GM21526 (cell line): Measurements from ENCODE around the gene ADH4.
"Not testable (repeated sequence)": the region's sequence is repeated elsewhere in the genome, so short reads cannot be mapped to it uniquely, and the experiment has no call there.

Experiments
- ATAC-seq: cut with Tn5 transposase; IDR thresholded peaks from one replicate; pipeline ENCODE4 v1.9.1; 2021; ENCODE audit warnings: moderate library complexity; ENCODE audit not compliant: unreplicated experiment, low FRiP score

ADH4 gene

DNA sequence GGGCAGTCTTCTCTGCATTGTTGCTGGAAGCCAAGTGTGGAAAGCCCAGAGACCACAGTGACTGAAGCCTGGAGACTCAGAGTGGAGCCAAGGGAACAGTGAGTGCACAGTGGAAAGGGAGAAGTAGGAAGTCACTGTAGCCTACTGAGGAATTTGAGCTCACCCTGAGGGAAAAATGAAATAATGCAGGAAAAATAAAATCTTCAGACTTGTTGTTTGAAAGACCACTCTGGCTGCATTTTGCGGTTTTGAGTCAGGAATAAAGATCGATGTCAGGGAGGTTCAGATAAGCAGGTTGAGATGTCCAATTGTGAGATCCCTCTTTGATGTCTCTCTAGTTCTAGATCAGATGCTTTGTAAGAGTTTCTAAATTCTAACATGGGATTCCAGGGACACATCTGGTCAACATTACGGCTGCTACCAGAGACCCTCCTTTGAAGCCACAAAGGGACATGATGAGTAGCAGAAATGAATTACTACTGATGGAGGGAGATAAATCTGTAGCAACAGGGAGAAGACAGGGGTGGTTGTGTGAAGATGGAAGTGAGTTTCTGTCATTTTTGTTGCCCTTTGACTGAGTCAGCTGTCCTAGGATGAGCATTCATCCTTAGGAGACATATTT is 8.4 kb downstream of the ADH4 start:
- ATAC-seq, result no peak

DNA sequence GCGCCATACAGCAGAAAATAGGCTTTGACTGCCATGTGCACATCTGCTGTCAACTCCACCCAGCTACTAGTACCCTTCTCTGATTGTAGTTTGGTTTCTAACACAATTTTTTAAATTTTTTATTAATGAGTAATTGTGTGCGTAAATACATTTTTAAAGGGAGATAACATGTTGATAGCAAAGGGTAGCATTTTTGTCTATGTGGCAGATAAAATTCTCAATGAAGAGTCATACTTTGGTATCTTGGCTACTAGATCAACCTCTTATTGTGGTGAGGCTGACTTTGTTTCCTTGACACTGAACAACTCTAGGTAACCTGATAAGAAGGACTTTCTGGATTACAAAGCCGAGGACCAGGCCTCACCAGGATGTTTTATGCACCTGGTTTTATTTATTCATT is 9.5 kb downstream of the ADH4 start:
- no peak for ATAC-seq

DNA sequence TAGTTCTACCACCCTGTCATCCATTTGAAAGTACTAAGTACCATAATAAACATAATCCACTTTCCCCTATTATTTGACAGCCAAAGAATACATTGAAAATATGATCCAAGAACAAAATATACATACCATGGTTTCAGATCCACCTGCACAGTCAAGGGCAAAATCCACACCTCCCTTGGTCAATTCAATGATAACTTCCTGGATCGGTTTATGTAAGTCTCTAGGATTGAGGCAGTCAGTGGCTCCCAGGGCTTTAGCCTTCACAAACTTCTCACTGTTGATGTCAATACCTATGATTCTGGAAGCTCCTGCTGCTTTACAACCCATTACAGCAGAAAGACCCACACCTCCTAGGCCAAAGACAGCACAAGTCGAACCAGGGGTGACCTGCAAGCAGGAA is 12.7 kb downstream of the ADH4 start:
- no peak for ATAC-seq

DNA sequence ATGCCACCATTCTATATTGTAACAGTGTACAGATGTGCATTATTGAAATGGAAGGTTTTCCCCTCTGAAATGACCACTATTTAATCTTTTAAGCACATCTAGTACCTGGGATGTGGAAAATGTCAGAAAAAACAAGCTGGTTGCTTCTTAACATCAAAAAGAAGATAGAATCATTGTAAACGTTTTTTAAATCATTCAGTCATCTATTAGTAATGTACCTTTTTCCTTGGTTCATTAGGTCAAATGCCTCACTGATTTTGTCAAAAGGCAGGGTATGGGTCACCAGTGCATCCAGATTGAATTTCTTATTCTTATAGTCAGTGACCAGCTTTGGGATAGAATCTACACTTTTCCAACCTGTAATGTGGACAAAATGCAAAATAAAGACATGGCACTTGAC is 17.7 kb downstream of the ADH4 start:
- ATAC-seq, result no peak

DNA sequence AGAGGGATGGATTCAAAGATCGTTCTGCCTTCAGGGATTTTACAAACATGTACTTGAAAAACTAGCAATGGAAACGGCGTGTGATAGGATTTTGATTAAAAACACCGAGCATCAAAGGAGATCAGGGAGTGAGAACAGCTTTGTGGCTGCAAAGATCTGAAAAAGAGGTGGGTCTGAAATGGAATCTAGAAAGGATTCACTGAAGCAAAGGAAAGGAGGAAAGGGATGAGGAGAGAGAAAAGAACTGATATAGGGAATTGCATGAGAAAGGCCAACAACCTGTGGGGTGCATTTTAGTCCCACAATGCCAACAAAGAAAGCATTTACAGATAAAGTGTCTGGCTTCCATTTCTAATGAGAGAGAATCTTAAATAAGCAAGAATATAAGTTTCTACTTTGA is 23.1 kb downstream of the ADH4 start:
- ATAC-seq, result no peak

DNA sequence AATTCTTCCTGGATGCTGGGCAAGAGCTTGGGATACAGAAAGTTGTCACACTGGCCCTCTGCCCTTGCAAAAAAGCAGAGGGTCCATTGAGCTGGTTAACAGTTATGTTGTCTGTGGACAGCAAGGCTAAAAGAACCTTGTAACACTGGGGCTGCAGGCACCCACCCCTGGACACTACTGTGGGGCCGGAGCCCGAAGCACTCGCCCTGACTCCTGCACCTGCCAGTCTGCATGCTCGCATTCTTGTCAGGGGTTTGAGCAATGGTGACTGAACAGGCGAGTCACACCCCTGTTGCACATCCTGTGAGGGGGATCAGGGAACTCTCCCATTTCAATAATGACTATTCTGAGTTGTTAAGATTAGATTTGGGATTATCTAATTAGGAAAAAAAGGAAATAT is 23.6 kb downstream of the ADH4 start:
- ATAC-seq, result no peak

DNA sequence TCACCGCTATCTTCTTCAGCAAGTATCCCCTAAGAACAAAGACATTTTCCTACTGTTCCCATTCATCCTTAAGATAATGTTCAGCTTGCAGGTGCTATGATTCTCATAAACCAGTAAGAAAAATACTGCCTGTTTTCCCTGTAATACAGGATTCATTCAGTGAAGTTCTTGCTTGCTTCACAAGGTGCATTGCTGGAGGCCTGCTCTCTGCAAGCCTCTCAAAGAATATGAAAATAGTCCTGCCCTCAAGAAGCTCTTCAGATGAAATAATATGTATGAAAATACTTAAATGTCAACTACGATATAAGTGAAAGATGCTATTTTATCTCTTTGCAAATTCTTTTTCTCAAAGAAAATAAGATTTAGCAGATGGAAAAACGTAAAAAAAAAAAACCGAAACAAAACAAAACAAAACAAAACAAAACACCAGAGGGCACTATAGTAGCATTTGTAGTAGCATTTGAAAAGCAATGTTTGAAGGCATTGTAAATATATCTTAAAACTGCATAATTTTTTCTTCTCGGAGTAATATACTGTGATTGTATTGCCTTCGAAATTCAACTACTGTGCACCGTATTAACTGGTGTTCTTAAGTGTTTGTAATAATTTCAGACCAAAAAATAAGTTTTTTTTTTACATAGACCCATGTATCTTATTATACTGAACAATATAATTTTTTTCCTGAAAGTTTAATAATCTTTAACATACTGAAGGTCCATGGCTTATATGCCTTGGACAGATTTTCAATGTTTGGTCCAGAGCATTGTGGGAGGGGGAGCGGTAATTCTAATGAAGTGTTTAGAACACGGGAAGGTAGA is 26.0 kb downstream of the ADH4 start:
- no peak for ATAC-seq

DNA sequence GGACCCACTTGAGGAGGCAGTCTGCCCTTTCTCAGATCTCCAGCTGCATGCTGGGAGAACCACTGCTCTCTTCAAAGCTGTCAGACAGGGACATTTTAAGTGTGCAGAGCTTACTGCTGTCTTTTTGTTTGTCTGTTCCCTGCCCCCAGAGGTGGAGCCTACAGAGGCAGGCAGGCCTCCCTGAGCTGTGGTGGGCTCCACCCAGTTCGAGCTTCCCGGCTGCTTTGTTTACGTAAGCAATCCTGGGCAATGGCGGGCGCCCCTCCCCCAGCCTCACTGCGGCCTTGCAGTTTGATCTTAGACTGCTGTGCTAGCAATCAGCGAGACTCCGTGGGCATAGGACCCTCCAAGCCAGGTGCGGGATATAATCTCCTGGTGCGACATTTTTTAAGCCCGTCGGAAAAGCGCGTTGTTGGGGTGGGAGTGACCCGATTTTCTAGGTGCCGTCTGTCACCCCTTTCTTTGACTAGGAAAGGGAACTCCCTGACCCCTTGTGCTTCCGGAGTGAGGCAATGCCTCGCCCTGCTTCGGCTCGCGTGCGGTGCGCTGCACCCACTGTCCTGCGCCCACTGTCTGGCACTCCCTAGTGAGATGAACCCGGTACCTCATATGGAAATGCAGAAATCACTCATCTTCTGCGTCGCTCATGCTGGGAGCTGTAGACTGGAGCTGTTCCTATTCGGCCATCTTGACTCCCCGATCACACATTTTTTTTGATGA is 26.8 kb downstream of the ADH4 start:
- not testable (repeated sequence) for ATAC-seq

DNA sequence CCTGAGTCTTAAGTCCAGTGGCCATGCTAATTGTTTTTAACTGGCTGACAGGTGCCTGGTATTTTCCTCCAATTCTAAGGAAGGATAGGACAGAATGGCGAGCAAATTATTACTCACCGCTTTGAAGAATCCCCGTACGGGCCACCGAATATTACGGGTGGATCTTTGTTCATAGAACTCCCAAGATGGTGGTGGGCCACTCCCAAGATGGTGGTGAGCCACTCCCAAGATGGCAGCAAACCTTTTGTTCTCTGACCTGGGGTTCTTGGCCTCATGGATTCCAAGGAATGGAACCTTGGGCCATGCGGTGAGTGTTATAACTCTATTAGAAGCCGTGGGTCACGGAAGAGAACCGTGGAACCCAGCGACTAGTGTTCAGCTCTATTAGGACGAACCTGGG is 34.8 kb downstream of the ADH4 start:
- ATAC-seq, result not testable (repeated sequence)

DNA sequence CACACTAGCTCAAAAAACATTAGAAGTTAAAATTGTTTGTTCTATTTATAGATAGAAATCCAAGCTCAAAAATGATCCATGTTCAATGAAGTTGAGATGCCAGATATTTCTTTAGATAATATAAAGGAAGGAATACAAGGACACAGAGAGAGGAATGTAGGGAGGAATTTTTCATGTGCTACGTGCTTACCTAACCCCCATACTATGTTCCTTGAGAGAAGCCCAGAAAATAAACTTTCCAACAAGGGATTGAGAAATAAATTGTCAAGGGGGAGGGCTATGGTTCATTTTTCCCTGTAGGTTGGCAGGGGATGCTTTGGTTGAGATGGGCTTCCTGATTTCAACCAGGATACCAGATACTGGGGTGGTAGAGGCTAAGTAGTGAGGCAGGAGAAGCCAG is 39.9 kb downstream of the ADH4 start:
- no peak for ATAC-seq

DNA sequence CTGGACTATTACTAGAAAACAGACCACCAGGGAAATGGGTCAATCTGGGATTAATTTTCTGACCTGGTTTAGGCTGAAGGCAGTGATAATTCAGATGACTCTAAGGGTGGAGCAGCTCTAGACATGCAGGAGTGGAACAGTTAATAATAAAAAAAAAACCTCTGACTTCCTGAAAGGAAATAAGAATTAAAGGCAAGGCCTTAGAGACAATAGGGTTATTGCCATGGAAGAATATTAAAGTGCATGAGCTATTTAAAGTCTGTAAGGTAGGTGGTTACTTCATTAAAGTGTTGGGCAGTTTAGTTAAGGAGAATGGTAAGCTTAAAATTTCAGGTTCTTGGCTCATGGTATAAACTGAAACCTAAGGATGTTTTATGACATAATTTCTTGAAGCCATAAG is 40.9 kb downstream of the ADH4 start:
- ATAC-seq, result no peak

DNA sequence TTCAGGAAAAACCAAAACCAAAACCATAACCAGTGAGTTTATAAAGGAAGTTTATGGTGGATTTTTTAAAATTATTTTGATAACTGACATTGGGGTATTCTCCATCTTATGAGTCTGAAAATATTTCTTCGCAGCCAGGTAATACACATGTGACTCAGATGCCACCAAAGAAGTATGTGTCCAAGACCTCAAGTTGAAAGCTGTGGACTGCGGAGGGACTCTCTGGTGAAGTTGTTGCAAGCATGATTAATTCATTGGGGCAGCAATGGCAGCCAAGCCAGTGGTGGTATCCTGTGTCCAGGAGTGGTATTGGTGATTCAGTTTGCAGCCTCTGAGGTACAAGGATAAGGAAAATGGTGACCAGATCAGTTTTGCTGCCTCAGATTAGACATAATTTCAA is 41.5 kb downstream of the ADH4 start:
- ATAC-seq, result no peak

DNA sequence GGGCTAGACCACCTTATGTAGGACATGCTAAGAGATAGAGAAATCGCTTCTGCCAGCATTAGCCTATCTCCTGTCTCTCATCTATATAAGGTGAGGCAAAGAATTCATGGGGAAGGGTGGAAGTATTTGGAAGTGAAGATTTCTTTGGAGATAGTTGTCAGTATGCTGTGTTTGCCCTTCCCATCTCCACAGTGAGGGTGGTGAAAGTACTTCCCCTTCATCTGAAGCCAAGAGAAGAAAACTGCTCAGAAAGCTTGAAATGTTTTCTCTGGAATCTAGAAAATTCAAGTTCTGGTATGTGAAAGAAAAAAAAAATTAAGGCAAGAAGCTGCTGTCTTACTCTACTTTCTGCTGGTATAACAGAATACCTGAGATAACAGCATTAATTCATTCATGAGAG is 43.2 kb downstream of the ADH4 start:
- no peak for ATAC-seq

DNA sequence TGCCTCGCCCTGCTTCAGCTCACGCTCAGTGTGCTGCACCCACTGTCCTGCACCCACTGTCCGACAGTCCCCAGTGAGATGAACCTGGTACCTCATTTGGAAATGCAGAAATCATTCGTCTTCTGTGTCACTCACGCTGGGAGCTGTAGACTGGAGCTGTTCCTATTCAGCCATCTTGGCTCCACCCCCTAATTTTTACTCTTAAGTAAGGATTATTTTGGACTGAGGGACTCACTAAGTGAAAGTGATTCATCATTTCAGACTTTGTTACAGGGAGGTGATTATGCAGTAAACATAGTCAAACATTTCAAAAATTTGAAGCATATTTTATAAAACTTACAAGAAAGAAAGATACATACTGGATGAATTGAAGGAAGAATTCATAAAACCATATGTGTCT is 44.3 kb downstream of the ADH4 start:
- ATAC-seq, result not testable (repeated sequence)

DNA sequence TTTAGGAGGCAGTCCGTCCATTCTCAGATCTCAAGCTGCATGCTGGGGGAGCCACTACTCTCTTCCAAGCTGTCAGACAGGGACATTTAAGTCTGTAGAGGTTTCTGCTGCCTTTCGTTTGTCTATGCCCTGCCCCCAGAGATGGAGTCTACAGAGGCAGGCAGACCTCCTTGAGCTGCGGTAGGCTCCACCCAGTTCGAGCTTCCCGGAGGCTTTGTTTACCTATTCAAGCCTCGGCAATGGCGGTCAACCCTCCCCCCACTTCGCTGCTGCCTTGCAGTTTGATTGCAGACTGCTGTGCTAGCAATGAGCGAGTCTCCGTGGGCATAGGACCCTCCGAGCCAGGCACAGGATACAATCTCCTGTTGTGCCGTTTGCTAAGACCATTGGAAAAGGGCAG is 44.8 kb downstream of the ADH4 start:
- ATAC-seq, result no peak

DNA sequence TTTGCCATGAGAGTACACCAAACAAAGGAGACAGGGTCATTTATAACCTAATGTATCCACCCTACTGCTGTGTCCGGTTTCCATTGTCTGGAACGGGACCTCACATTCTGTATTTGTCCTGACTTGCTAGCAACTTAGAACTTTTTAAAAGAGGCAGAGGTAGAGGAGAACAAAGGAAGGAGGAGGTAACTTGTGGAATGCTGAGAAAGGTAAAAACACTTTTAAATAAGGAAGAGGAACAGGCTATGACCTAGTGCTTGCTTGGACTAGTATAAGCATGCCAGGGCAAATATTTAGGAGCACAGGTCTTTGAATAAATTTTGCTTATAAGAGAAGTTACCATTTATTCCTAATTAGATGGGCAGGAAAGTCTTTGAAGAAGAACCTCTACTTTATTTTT is 52.3 kb downstream of the ADH4 start:
- ATAC-seq, result not testable (repeated sequence)

DNA sequence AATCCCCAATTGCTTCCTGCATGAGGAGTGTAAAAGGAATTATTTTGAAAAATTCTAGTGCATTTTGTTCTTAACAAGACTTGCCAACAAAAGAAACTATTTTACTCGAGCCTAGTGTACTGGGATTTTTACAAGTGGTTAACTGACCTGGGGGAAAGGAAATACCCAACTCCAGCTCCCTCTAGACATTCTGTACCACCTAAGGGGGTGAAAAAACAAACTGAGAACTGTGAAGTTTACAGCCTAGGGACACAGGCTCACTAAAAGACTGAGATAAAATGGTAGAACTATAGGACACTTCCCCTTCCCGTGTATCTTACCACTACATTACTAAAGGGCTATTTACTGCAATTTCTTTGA is 52.9 kb downstream of the ADH4 start:
- ATAC-seq, result no peak

DNA sequence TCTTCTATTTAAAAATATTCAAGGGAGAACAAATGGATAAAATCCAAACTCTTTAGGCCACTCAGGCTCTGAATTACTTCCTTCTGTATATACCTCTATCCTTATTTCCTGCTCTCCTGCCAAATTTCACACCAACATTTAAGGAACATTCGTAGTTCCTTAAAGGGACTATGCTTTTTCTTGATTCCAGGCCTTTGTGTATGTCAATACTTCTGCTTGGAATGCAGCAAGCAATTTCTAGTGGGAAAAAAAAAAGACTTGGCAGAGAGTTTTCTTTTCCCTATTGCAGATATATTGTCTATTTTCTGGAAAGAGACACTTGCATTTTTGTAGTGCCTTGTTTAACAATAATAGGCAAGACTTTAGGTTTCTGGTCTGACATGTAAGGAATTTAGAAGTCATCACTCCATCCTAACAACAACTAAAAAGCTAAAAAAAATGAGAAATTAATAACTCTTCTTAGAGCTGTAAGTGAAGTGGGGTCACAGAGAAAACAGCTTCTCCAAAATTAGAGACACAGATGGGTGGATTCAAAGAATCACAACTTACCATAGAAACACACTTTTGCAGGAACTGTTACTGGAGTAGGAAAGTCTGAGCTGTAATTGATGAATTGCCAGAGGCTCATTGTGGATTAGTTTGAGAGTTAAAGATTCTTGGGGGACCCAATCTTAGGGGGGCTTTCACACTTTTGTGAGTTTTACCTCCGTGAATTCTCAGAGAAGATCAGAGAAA is 53.4 kb downstream of the ADH4 start:
- no peak for ATAC-seq

DNA sequence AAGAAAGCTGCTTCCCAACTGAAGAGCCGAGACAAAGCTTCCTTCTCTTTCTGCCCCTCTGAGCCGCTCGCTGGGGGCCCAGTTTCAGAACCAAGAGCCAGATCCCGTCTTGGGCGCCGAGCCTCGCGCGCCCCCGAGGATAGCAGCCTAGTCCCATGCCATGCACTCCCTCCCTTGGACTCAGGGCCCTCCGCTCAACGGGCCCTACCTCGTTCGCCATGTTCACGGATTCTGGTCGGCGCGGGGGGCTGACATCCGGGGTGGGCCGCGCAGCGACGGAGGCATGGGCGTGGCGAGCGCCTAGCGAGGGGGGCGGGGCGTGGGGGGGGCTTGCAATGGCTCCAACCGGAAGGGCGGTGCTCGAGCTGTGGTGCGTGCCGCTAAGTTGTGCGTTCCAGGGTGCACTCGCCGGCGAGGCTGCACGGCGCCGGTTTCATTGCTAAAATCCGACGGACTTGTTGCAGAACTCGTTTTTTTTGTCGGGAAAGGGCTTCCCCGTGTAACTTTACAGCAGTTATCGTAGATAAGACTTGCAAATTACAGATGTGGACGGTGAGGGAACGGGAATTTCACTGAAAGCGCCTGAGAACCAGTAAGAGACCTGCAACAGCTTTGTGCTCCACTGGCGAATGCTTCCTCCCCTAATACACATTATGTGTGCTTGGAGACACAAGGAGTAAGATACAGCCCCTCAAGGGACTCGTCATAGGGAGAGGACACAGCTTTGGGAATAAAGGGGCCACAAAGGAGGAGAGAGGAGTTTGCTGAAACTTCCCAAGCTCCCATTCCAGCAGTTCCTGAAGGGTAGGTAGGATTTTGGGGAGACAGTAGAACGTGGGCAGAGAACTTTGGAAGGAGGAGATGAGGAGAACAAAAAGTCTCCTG is 55.4 kb downstream of the ADH4 start, which contains the start of gene ADH5:
Gene ADH5 (minus strand): TSS at position 308 of the 885 bp plus-strand sequence. CDS start 88 bp downstream, at position 220.
- peak; percentile 95 for ATAC-seq

DNA sequence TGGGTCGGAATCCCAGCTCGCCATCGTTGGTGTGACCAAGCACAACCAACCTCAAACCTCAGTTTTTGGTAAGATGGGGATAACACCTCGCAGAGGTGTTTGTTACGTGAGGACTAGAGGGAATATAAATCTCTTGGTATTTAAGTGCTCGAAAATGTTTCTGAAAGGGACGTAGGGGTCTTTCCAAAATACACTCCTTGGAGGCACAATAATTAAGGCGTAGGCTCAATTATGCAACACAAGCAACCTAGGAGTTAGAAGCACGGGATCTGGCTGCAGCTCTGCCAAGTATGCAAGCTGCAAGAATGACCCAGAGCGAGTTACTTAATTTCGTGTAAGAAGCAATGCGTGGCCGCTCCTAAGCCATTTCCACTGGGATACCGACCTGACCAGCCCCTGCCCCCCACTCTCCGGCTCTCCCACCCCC is 56.1 kb downstream of the ADH4 start:
- ATAC-seq, result peak; percentile 27
